ENCODE measurements around the gene HUWE1.

The HUWE1 gene

GRCh38 chrX:53718073-53718472 lies 31.6 kb upstream of the HUWE1 start:
- no peak overlapping the region for H3K14ac ChIP-seq (ENCODE audit: low read length in 2 of 2)
- H3K18ac ChIP-seq (ENCODE audit: low read depth in 1 of 2, low read length in 2 of 2), result no peak overlapping the region
- no peak overlapping the region for H2BK12ac ChIP-seq (ENCODE audit: low read length in 2 of 2)
- H4K91ac ChIP-seq (ENCODE audit: low read length), result no peak overlapping the region
- H3K27me3 ChIP-seq (ENCODE audit: control insufficient read depth in 1 of 2, insufficient read depth in 1 of 2, low read length in 2 of 2), result peaks cover 0 to 4% of the 10 kb centered on the region in 2 experiments
- no peak overlapping the region for H3K27ac ChIP-seq (ENCODE audit: low read length, poor library complexity, severe bottlenecking)
- no peak overlapping the region for H4K8ac ChIP-seq (ENCODE audit: low read length)
- no peak for DNase-seq
- H3K4me2 ChIP-seq (ENCODE audit: low read length, poor library complexity, severe bottlenecking), result no peak overlapping the region
- H3K36me3 ChIP-seq (ENCODE audit: control insufficient read depth in 1 of 2, insufficient read depth in 2 of 2, low read depth in 1 of 2, low read length in 2 of 2), result no peaks in the 10 kb centered on the region
- H2BK15ac ChIP-seq (ENCODE audit: low read depth, poor library complexity, severe bottlenecking), result no peak overlapping the region
- no peak overlapping the region for H2AK5ac ChIP-seq (ENCODE audit: low read length, severe bottlenecking)
- no peak overlapping the region for H3K9ac ChIP-seq (ENCODE audit: low read length)
- no peak overlapping the region for H2BK120ac ChIP-seq (ENCODE audit: low read depth, low read length)
- H3K79me1 ChIP-seq (replicated peaks; ENCODE audit: low read length, poor library complexity, severe bottlenecking), result no peaks in the 10 kb centered on the region
- H3K9me3 ChIP-seq (ENCODE audit: control insufficient read depth, low read length), result no peaks in the 10 kb centered on the region
- H2BK5ac ChIP-seq (ENCODE audit: low read depth, low read length, poor library complexity, severe bottlenecking), result no peak overlapping the region
- H2AFZ ChIP-seq (ENCODE audit: low read depth, low read length), result no peak overlapping the region
- no peak overlapping the region for H3K4ac ChIP-seq (ENCODE audit: low read depth in 1 of 2, low read length in 2 of 2)
- H3K23ac ChIP-seq (ENCODE audit: low read length in 2 of 2), result no peak overlapping the region
- peaks cover 4% of the 10 kb centered on the region for H3K4me1 ChIP-seq (ENCODE audit: control insufficient read depth, insufficient read depth, low read depth, low read length)
- H3K4me3 ChIP-seq (ENCODE audit: insufficient read depth in 1 of 2, low read depth in 1 of 2, low read length in 2 of 2), result no peak overlapping the region

- WGBS, result 75% methylated on average over 2 of the region's 2 CpGs
- H3K4me1 ChIP-seq (ENCODE audit: control insufficient read depth, insufficient read depth, low read depth, low read length), result peaks cover 4% of the 10 kb centered on the region
- H3K14ac ChIP-seq (ENCODE audit: low read length in 2 of 2), result no peak overlapping the region
- H2AFZ ChIP-seq (ENCODE audit: low read depth, low read length), result no peak overlapping the region
- H4K8ac ChIP-seq (ENCODE audit: low read length), result no peak overlapping the region
- no peak overlapping the region for H2BK15ac ChIP-seq (ENCODE audit: low read depth, poor library complexity, severe bottlenecking)
- H3K36me3 ChIP-seq (ENCODE audit: control insufficient read depth in 1 of 2, insufficient read depth in 2 of 2, low read depth in 1 of 2, low read length in 2 of 2), result no peaks in the 10 kb centered on the region
- DNase-seq, result no peak
- no peak overlapping the region for H2BK5ac ChIP-seq (ENCODE audit: low read depth, low read length, poor library complexity, severe bottlenecking)
- no peaks in the 10 kb centered on the region for H3K9me3 ChIP-seq (ENCODE audit: control insufficient read depth, low read length)
- no peak overlapping the region for H3K23ac ChIP-seq (ENCODE audit: low read length in 2 of 2)
- H3K4ac ChIP-seq (ENCODE audit: low read depth in 1 of 2, low read length in 2 of 2), result no peak overlapping the region
- H2BK120ac ChIP-seq (ENCODE audit: low read depth, low read length), result no peak overlapping the region
- no peak overlapping the region for H3K9ac ChIP-seq (ENCODE audit: low read length)
- no peak overlapping the region for H3K27ac ChIP-seq (ENCODE audit: low read length, poor library complexity, severe bottlenecking)
- H3K4me3 ChIP-seq (ENCODE audit: insufficient read depth in 1 of 2, low read depth in 1 of 2, low read length in 2 of 2), result no peak overlapping the region
- no peak overlapping the region for H3K4me2 ChIP-seq (ENCODE audit: low read length, poor library complexity, severe bottlenecking)
- no peaks in the 10 kb centered on the region for H3K79me1 ChIP-seq (replicated peaks; ENCODE audit: low read length, poor library complexity, severe bottlenecking)
- H2AK5ac ChIP-seq (ENCODE audit: low read length, severe bottlenecking), result no peak overlapping the region
- H4K91ac ChIP-seq (ENCODE audit: low read length), result no peak overlapping the region
- H2BK12ac ChIP-seq (ENCODE audit: low read length in 2 of 2), result no peak overlapping the region
- no peak overlapping the region for H3K18ac ChIP-seq (ENCODE audit: low read depth in 1 of 2, low read length in 2 of 2)
- H3K27me3 ChIP-seq (ENCODE audit: control insufficient read depth in 1 of 2, insufficient read depth in 1 of 2, low read length in 2 of 2), result peaks cover 0 to 4% of the 10 kb centered on the region in 2 experiments
These were observed 30.7 kb upstream of the HUWE1 start for GRCh38 chrX:53717205-53717604.

GRCh38 chrX:53716328-53717088 lies 30.0 kb upstream of the HUWE1 start:
- DNase-seq, result no peak
- 71% methylated on average over 3 of the region's 4 CpGs for WGBS
- H4K8ac ChIP-seq (ENCODE audit: low read length), result no peak overlapping the region
- peaks cover 0 to 4% of the 10 kb centered on the region in 2 experiments for H3K27me3 ChIP-seq (ENCODE audit: control insufficient read depth in 1 of 2, insufficient read depth in 1 of 2, low read length in 2 of 2)
- H3K4me2 ChIP-seq (ENCODE audit: low read length, poor library complexity, severe bottlenecking), result no peak overlapping the region
- H2BK15ac ChIP-seq (ENCODE audit: low read depth, poor library complexity, severe bottlenecking), result no peak overlapping the region
- no peak overlapping the region for H3K4me3 ChIP-seq (ENCODE audit: insufficient read depth in 1 of 2, low read depth in 1 of 2, low read length in 2 of 2)
- no peak overlapping the region for H4K91ac ChIP-seq (ENCODE audit: low read length)
- H2BK12ac ChIP-seq (ENCODE audit: low read length in 2 of 2), result no peak overlapping the region
- H3K18ac ChIP-seq (ENCODE audit: low read depth in 1 of 2, low read length in 2 of 2), result no peak overlapping the region
- H2AK5ac ChIP-seq (ENCODE audit: low read length, severe bottlenecking), result no peak overlapping the region
- no peaks in the 10 kb centered on the region for H3K9me3 ChIP-seq (ENCODE audit: control insufficient read depth, low read length)
- H3K27ac ChIP-seq (ENCODE audit: low read length, poor library complexity, severe bottlenecking), result no peak overlapping the region
- H3K14ac ChIP-seq (ENCODE audit: low read length in 2 of 2), result no peak overlapping the region
- peaks cover 4% of the 10 kb centered on the region for H3K4me1 ChIP-seq (ENCODE audit: control insufficient read depth, insufficient read depth, low read depth, low read length)
- no peak overlapping the region for H2BK120ac ChIP-seq (ENCODE audit: low read depth, low read length)
- no peaks in the 10 kb centered on the region for H3K36me3 ChIP-seq (ENCODE audit: control insufficient read depth in 1 of 2, insufficient read depth in 2 of 2, low read depth in 1 of 2, low read length in 2 of 2)
- no peak overlapping the region for H3K4ac ChIP-seq (ENCODE audit: low read depth in 1 of 2, low read length in 2 of 2)
- no peak overlapping the region for H3K23ac ChIP-seq (ENCODE audit: low read length in 2 of 2)
- no peak overlapping the region for H3K9ac ChIP-seq (ENCODE audit: low read length)
- H2AFZ ChIP-seq (ENCODE audit: low read depth, low read length), result no peak overlapping the region
- no peak overlapping the region for H2BK5ac ChIP-seq (ENCODE audit: low read depth, low read length, poor library complexity, severe bottlenecking)
- no peaks in the 10 kb centered on the region for H3K79me1 ChIP-seq (replicated peaks; ENCODE audit: low read length, poor library complexity, severe bottlenecking)

- Histone ChIP-seq H2BK5ac (ENCODE audit: low read depth, low read length, poor library complexity, severe bottlenecking) (no peak overlapping the region), H3K18ac (ENCODE audit: low read depth in 1 of 2, low read length in 2 of 2) (no peak overlapping the region), H3K14ac (ENCODE audit: low read length in 2 of 2) (no peak overlapping the region), H3K4me2 (ENCODE audit: low read length, poor library complexity, severe bottlenecking) (no peak overlapping the region), H2BK12ac (ENCODE audit: low read length in 2 of 2) (no peak overlapping the region), H2BK15ac (ENCODE audit: low read depth, poor library complexity, severe bottlenecking) (no peak overlapping the region), H3K79me1 (replicated peaks; ENCODE audit: low read length, poor library complexity, severe bottlenecking) (no peaks in the 10 kb centered on the region), H3K4ac (ENCODE audit: low read depth in 1 of 2, low read length in 2 of 2) (no peak overlapping the region), H3K4me3 (ENCODE audit: insufficient read depth in 1 of 2, low read depth in 1 of 2, low read length in 2 of 2) (peak overlapping the region in 1 of 2 experiments; percentile 3), H3K27ac (ENCODE audit: low read length, poor library complexity, severe bottlenecking) (no peak overlapping the region), H2BK120ac (ENCODE audit: low read depth, low read length) (no peak overlapping the region), H3K4me1 (ENCODE audit: control insufficient read depth, insufficient read depth, low read depth, low read length) (peaks cover 4% of the 10 kb centered on the region), H4K8ac (ENCODE audit: low read length) (no peak overlapping the region), H3K36me3 (ENCODE audit: control insufficient read depth in 1 of 2, insufficient read depth in 2 of 2, low read depth in 1 of 2, low read length in 2 of 2) (no peaks in the 10 kb centered on the region), H3K9me3 (ENCODE audit: control insufficient read depth, low read length) (no peaks in the 10 kb centered on the region), H3K27me3 (ENCODE audit: control insufficient read depth in 1 of 2, insufficient read depth in 1 of 2, low read length in 2 of 2) (peaks cover 0 to 4% of the 10 kb centered on the region in 2 experiments), H3K9ac (ENCODE audit: low read length) (no peak overlapping the region), H2AFZ (ENCODE audit: low read depth, low read length) (no peak overlapping the region), H4K91ac (ENCODE audit: low read length) (no peak overlapping the region), H2AK5ac (ENCODE audit: low read length, severe bottlenecking) (no peak overlapping the region), H3K23ac (ENCODE audit: low read length in 2 of 2) (no peak overlapping the region)
- no peak for DNase-seq
- no CpG with 5 or more reads among the region's 3 CpGs for WGBS
These were observed 28.9 kb upstream of the HUWE1 start for GRCh38 chrX:53715346-53715924.
